Amygdala (tissue), 56 donors: ENCODE results near the gene SYCP2.
"Not testable (repeated sequence)": the region's sequence is repeated elsewhere in the genome, so short reads cannot be mapped to it uniquely, and the experiment has no call there.

Experiments used
- DNase-seq, 56 donors: peaks; one replicate each; lab custom pipeline; 2025; lab: John Stamatoyannopoulos, UW

The SYCP2 gene

DNA sequence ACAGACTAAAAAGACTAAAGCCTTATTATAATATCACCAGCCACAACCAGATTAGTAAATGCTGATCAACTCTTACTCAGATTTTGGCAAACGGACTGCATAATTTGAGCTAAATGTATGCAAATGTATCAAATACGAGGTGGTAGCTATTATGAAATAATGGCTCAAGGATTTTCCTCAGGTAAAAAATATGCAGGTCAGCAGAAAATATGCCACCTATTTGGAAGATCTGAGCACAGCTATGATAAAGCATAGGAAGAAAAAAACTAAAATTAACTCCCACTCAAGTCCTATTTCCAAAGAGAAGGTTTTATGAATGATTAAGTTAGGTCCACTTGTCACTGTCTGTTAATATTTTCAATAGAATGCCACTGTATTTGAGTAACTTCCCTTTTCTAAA lies 22.4 kb downstream of the SYCP2 start:
- DNase-seq, result no peak

- no peak for DNase-seq
Measured at GRCh38 chr20:59908855-59909254, 24.6 kb downstream of the SYCP2 start.

DNA sequence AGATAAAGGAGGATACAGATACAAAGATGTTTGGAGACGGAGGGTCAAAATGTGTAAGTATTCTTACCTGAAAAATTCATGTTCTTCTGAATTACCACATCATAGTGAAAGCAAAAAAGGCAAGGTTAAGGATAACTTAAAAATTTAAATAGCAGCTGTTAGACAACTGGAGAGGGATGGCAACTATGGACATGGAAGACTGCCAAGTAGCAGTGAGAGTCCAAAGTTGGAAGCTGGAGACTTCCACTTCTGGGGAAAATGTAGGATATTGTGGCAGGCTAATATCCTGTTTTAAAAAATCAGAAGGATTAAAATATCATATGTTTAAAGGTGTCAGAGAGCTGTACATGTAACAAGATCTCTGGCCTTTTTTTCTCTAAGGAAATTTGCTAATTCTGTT lies 29.8 kb downstream of the SYCP2 start:
- DNase-seq, result no peak

DNA sequence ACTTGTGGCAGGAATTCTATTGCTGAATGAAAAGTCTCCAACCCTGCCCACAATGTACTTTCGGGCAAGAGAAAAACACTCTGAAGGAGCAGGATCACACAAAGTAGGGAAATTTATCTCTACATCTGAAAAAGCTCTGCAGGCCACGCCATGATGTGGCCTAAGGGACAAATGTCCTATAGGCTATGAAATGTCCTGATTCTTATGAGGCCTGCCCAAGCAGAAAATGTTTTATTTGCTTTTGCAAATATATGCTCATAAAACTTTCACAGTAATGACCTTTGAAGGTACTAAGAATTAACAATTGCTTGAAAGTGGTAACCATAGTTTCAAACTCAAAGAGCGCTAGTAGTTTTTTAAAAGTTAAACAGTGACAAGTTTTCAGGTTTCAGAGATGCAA lies 31.0 kb downstream of the SYCP2 start:
- no peak for DNase-seq

- DNase-seq, result no peak
Measured at GRCh38 chr20:59895908-59896307, 37.5 kb downstream of the SYCP2 start.

DNA sequence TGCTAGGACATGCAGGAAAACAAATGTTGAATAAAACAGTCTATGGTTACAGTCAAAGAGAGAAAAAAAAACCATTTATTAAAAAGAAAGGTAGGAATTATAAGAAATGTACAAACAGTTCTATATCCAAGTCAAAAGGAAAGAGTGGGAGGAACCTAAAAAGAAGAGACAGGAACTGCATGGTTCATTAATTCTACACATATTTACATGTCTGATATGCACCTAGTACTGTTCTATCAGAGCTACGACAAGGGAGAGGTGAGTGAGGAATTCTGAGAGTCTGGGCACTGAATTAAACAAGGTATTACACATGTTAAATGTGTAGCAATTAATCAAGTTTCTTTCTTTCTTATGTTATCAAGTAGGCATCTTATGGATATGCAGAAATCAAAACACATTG lies 41.9 kb downstream of the SYCP2 start:
- no peak for DNase-seq

- DNase-seq, result not testable (repeated sequence)
Measured at GRCh38 chr20:59890035-59890434, 43.4 kb downstream of the SYCP2 start.

DNA sequence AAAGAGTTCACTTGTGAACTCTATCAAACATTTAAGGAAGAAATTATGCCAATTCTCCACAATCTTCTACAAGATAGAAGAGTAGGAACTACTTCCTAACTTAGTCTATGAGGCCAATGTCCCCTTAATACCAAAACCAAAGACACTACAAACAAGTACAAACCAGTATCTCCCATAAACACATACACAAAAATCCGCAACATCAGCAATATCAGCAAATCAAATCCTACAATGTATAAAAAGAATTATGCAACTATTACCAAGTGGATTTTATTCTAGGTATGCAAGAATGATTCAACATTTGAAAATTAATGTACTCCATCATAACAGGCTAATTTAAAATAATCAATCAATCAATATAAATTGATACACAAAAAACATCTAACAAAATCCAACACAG lies 45.4 kb downstream of the SYCP2 start:
- no peak for DNase-seq

GRCh38 chr20:59884494-59884893 lies 48.9 kb downstream of the SYCP2 start:
- no peak for DNase-seq

- DNase-seq, result no peak
Measured at GRCh38 chr20:59880198-59880597, 53.2 kb downstream of the SYCP2 start.

DNA sequence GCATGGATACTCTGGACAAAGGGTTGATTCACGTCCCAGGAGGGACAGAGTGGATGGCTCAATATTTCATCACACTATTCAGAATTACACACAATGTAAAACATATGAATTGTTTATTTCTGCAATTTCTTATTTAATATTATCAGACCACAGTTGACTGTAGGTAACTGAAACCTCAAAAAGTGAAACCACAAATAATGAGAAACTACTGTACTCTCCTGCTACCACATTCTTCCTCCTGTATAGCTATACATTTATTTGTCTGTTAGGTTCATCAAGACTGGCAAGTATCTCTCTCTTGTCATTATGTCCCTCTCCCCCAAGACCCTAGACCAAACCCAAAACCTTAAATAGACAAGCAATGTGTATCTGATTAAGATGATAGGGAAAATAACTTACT lies 60.0 kb downstream of the SYCP2 start:
- no peak for DNase-seq

- no peak for DNase-seq
Measured at GRCh38 chr20:59871096-59871495, 62.3 kb downstream of the SYCP2 start.

- no peak for DNase-seq
Measured at GRCh38 chr20:59866338-59866737, 67.1 kb downstream of the SYCP2 start.

GRCh38 chr20:59864726-59865125 lies 68.7 kb downstream of the SYCP2 start:
- no peak for DNase-seq

DNA sequence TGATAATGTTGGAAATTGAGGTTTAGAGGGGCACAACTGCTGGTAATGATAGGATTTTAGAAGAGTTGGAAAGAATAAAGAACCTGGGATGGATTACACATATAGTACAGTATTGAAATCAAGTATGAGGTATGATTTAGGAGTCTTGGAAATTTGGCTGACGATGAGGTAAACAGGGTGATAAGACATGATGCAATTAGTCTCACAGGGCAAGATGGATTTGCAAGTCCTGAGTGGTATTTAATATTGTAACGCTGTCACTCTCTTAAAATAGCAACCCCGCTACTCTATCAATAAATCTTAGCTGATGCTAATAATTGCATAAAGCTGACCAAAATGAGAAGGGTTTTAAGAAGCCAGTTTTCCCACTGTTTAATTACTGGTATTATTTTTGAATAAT lies 70.4 kb downstream of the SYCP2 start:
- DNase-seq, result no peak

DNA sequence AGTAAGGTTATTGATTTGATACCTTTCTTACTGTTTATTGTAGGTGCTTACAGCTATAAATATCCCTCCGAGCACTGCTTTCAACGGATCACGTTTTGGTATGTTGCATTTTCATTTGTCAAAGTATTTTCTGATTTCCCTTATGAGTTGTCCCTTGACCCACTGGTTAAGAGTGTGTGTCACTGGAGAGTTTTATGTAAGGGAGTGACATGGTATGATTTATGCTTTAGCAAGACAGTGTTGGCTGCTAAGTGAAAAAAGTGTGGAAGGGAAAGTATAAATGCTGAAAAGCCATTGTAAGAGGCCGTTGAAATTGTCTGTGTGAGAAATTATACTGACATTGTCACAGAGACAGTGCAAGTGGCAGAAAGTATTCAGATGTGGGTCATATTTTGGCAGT lies 72.0 kb downstream of the SYCP2 start:
- DNase-seq, result no peak

DNA sequence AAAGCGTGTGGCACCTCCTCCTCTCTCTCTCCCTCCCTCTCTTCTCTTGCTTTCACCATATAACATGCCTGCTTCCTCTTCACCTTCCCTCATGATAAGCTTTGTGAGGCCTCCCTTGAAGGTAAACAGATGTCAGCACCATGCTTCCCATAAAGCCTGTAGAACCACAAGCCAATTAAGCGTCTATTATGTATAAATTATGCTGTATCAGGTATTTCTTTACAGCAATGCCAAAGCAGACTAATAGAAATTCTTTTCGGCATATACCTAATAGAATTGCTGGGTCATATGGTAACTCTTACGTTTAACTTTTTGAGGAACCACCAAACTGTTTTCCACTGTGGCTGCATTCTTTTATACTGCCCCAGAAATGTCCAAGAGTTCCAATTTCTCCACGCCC lies 75.0 kb downstream of the SYCP2 start:
- DNase-seq, result no peak

DNA sequence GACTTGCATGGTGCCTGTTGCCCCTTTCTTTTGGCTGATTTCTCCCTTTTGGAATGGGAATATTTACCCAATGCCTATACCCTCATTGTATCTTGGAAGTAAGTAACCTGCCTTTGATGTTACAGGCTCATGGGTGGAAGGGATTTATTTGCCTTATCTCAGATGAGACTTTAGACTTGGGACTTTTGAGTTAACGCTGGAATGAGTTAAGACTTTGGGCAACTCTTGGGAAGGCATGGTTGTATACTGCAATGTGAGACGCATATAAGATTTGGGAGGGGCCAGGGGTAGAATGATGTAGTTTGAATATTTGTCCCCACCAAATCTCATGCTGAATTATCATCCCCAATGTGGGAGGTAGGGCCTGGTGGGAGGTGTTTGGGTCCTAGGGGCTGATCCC lies 75.5 kb downstream of the SYCP2 start:
- no peak for DNase-seq

- not testable (repeated sequence) for DNase-seq
Measured at GRCh38 chr20:59856941-59857340, 76.5 kb downstream of the SYCP2 start.

GRCh38 chr20:59856526-59856925 lies 76.9 kb downstream of the SYCP2 start:
- not testable (repeated sequence) for DNase-seq

GRCh38 chr20:59850018-59850641 lies 83.3 kb downstream of the SYCP2 start:
- no peak for DNase-seq

DNA sequence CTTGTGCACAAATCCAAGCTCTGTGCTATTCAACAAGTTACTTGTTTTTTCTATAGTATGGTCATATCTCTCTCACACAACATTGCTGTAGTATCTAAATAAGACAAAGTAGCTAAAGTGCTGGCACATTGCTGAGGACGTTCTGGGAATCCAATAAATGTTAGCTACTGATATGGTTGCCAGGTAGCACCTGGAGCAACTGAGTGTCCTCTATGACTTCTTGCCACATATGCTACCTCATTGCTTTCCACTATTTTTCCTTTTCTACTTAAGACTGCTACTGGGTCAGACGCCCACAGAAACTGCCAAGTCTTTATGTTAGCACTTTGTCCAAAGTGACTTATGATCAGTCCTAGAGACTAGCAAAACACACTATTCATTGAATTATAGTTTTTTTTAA lies 85.3 kb downstream of the SYCP2 start:
- no peak for DNase-seq

DNA sequence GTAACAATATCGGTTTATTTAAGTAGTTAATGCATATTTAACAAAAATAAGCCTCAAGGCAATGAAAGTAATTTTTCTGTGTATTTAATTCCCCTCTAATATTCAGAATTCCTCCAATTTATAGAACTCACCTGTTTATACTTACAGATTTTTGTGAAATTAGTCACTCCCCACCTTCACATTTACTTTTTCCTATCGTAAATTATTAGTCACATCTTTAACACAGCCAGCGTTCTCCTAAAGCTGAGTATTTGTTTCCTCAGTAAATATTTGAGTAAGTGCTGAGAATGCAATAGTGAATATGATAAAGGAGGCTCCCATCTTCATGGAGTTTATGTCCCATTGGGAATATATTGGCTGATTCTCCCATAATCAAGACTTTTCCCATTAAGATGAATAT lies 88.0 kb downstream of the SYCP2 start:
- no peak for DNase-seq
